ENCODE data around the gene ANKRD34B. TPM values are rescaled to one million over a fixed set of nuclear protein-coding genes. Genes with fewer than 3 reads are reported as not detected.
A peak's percentile ranks its signal among the peaks of the same experiment; 100 is the strongest.

ANKRD34B gene
- total RNA-seq (not detected), polyA plus RNA-seq (not detected)

- no peaks in the 10 kb centered on the region for H3K36me3 ChIP-seq (ENCODE audit: insufficient read depth)
- no peak for DNase-seq (ENCODE audit: extremely low spot score)
- WGBS = 2% methylated on average over 73 of the region's 73 CpGs
- H3K4me1 ChIP-seq (ENCODE audit: insufficient read depth) = no peaks in the 10 kb centered on the region
- H3K27ac ChIP-seq (ENCODE audit: low read depth) = no peak within 1 kb of the TSS
- H3K4me3 ChIP-seq (ENCODE audit: low read depth, low read length) = peak within 1 kb of the TSS; percentile 37
Measured at GRCh38 chr5:80569961-80570786, at the start of gene ANKRD34B. Gene ANKRD34B, minus strand, starts transcription at chr5:80570280. Its CDS starts 10,261 bp downstream, at chr5:80560019.

DNA sequence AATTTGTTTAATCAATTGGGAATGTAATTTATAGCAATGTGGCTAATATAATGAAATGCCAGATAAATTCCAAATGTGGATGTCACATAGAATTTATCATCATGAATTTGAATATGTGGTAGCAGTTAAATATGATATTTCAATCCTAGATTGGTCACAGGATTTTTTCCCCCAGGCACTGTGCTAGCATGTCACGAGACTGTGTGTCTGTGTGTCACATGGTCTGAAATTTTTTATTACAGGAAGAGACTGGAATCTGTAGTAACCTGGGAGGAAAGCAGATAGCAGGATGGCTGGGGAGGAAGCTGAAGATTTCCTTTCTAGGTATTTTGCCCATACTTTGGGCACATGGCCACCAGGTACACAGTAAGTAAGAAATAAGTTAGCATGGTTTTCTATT, 49.0 kb upstream of the ANKRD34B start:
- WGBS = 81% methylated on average over 1 of the region's 1 CpG
- Histone ChIP-seq H3K36me3 (ENCODE audit: insufficient read depth) (no peaks in the 10 kb centered on the region), H3K4me3 (ENCODE audit: low read depth, low read length) (no peak overlapping the region), H3K4me1 (ENCODE audit: insufficient read depth) (no peaks in the 10 kb centered on the region), H3K27ac (ENCODE audit: low read depth) (no peak overlapping the region)
- no peak for DNase-seq (ENCODE audit: extremely low spot score)

DNA sequence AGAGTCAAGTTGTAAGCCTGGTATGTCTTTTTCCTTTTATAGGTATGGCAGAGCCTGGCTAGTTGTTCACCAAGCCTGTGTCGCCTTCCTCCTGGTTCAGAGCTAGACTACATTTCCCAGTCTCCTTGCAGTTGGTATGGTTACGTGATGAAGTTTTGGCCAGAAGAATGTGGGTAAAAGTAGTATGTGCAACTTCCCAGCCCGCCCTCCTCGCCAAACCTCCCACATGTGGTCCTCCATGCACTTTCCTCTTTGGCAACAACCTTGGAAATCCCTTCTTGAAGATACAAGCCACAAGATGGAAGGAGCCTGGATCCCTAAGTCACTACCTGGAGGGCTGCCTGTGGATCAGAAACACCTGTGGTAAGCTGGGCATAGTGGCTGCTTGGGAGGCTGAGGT, 48.4 kb upstream of the ANKRD34B start:
- no peak overlapping the region for H3K4me3 ChIP-seq (ENCODE audit: low read depth, low read length)
- no peaks in the 10 kb centered on the region for H3K4me1 ChIP-seq (ENCODE audit: insufficient read depth)
- H3K27ac ChIP-seq (ENCODE audit: low read depth) = no peak overlapping the region
- DNase-seq (ENCODE audit: extremely low spot score) = no peak
- WGBS = 95% methylated on average over 4 of the region's 4 CpGs
- no peaks in the 10 kb centered on the region for H3K36me3 ChIP-seq (ENCODE audit: insufficient read depth)

GRCh38 chr5:80615266-80615914, 45.3 kb upstream of the ANKRD34B start:
- H3K4me3 ChIP-seq (ENCODE audit: low read depth, low read length) = no peak overlapping the region
- no peaks in the 10 kb centered on the region for H3K36me3 ChIP-seq (ENCODE audit: insufficient read depth)
- 78% methylated on average over 17 of the region's 17 CpGs for WGBS
- no peaks in the 10 kb centered on the region for H3K4me1 ChIP-seq (ENCODE audit: insufficient read depth)
- no peak overlapping the region for H3K27ac ChIP-seq (ENCODE audit: low read depth)
- DNase-seq (ENCODE audit: extremely low spot score) = no peak

DNA sequence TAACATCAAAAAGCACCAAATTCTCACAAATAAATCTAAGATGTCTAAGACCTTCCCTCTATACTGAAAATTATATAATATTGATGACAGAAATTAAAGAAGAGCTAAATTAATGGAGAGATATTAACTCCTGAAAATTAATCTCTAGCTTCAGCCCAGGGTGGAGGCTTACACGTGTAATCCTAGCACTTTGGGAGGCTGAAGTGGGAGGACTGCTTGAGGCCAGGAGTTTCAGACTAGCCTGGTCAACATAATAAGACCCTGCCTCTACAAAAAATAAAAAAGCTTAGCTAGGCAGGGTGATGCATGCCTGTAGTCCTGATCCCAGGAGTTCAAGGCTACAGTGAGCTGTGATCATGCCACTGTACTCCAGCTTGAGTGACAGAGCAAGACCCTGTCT, 39.6 kb upstream of the ANKRD34B start:
- no peaks in the 10 kb centered on the region for H3K4me1 ChIP-seq (ENCODE audit: insufficient read depth)
- no peak overlapping the region for H3K27ac ChIP-seq (ENCODE audit: low read depth)
- 77% methylated on average over 1 of the region's 1 CpG for WGBS
- no peaks in the 10 kb centered on the region for H3K36me3 ChIP-seq (ENCODE audit: insufficient read depth)
- H3K4me3 ChIP-seq (ENCODE audit: low read depth, low read length) = no peak overlapping the region
- DNase-seq (ENCODE audit: extremely low spot score) = no peak

GRCh38 chr5:80608731-80609130, 38.7 kb upstream of the ANKRD34B start:
- H3K4me3 ChIP-seq (ENCODE audit: low read depth, low read length) = no peak overlapping the region
- no peaks in the 10 kb centered on the region for H3K4me1 ChIP-seq (ENCODE audit: insufficient read depth)
- no peak for DNase-seq (ENCODE audit: extremely low spot score)
- H3K27ac ChIP-seq (ENCODE audit: low read depth) = no peak overlapping the region
- WGBS = 98% methylated on average over 1 of the region's 1 CpG
- H3K36me3 ChIP-seq (ENCODE audit: insufficient read depth) = no peaks in the 10 kb centered on the region

- DNase-seq (ENCODE audit: extremely low spot score) = no peak
- H3K27ac ChIP-seq (ENCODE audit: low read depth) = no peak overlapping the region
- H3K4me1 ChIP-seq (ENCODE audit: insufficient read depth) = no peaks in the 10 kb centered on the region
- H3K36me3 ChIP-seq (ENCODE audit: insufficient read depth) = no peaks in the 10 kb centered on the region
- H3K4me3 ChIP-seq (ENCODE audit: low read depth, low read length) = no peak overlapping the region
Measured at GRCh38 chr5:80607832-80608231, 37.8 kb upstream of the ANKRD34B start.

DNA sequence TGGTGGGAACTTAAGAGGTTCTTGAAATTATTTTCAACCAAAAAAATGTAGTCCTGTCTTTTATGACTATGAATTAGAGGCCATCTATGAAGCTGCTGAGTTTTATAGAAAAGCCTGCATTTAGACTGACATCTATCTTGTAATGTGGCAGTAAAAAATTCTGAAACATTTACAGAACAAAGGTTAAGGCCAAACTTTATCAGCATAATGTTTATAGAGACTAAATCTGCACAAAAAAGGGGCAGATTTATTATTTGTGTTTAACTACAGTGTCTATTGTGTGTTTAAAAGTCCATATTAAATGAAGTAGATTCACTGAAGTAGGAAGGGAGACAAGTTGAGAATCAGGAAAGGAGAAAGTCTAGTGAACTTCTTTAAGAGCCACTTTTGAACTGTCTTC, 37.3 kb upstream of the ANKRD34B start:
- no peaks in the 10 kb centered on the region for H3K4me1 ChIP-seq (ENCODE audit: insufficient read depth)
- no peak for DNase-seq (ENCODE audit: extremely low spot score)
- H3K36me3 ChIP-seq (ENCODE audit: insufficient read depth) = no peaks in the 10 kb centered on the region
- no peak overlapping the region for H3K27ac ChIP-seq (ENCODE audit: low read depth)
- no peak overlapping the region for H3K4me3 ChIP-seq (ENCODE audit: low read depth, low read length)

DNA sequence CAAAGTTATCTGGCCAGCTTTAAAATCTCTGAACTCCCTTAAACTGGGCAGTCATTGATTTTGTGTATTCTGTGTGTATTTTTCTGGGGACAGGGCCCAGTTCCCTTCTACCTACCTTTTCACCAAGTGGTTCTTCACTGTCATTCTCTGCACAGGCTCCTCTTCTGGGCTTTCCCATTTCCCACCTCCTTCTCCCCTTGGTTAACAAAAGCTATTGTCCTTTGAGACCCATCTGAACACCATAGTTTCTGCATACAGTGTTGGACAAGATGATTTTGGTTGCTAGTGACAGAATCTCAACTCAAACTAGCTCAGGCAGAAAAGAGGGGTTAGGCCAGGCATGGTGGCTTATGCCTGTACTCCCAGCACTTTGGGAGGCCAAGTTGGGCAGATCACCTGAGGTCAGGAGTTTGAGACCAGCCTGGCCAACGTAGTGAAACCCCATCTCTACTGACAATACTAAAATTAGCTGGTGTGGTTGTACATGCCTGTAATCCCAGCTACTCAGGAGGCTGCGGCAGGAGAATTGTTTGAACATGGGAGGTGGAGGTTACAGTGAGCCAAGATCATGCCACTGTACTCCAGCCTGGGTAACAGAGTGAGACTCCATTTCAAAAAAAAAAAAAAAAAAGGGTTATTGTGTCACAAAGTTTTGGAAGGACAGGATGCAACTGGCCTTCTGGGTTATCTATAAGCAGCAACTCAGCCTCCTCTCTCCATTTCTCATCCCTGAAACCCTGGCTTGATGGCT, 31.0 kb upstream of the ANKRD34B start:
- Histone ChIP-seq H3K36me3 (ENCODE audit: insufficient read depth) (no peaks in the 10 kb centered on the region), H3K4me1 (ENCODE audit: insufficient read depth) (no peaks in the 10 kb centered on the region), H3K27ac (ENCODE audit: low read depth) (no peak overlapping the region), H3K4me3 (ENCODE audit: low read depth, low read length) (no peak overlapping the region)
- DNase-seq (ENCODE audit: extremely low spot score) = no peak
- 91% methylated on average over 2 of the region's 2 CpGs for WGBS

GRCh38 chr5:80597500-80597899, 27.4 kb upstream of the ANKRD34B start:
- H3K36me3 ChIP-seq (ENCODE audit: insufficient read depth) = no peaks in the 10 kb centered on the region
- no peak for DNase-seq (ENCODE audit: extremely low spot score)
- no peak overlapping the region for H3K4me3 ChIP-seq (ENCODE audit: low read depth, low read length)
- H3K27ac ChIP-seq (ENCODE audit: low read depth) = no peak overlapping the region
- WGBS = 61% methylated on average over 7 of the region's 7 CpGs
- H3K4me1 ChIP-seq (ENCODE audit: insufficient read depth) = no peaks in the 10 kb centered on the region

GRCh38 chr5:80594810-80595209, 24.7 kb upstream of the ANKRD34B start:
- H3K4me1 ChIP-seq (ENCODE audit: insufficient read depth) = no peaks in the 10 kb centered on the region
- 76% methylated on average over 2 of the region's 2 CpGs for WGBS
- no peak for DNase-seq (ENCODE audit: extremely low spot score)
- H3K4me3 ChIP-seq (ENCODE audit: low read depth, low read length) = no peak overlapping the region
- no peaks in the 10 kb centered on the region for H3K36me3 ChIP-seq (ENCODE audit: insufficient read depth)
- H3K27ac ChIP-seq (ENCODE audit: low read depth) = no peak overlapping the region

DNA sequence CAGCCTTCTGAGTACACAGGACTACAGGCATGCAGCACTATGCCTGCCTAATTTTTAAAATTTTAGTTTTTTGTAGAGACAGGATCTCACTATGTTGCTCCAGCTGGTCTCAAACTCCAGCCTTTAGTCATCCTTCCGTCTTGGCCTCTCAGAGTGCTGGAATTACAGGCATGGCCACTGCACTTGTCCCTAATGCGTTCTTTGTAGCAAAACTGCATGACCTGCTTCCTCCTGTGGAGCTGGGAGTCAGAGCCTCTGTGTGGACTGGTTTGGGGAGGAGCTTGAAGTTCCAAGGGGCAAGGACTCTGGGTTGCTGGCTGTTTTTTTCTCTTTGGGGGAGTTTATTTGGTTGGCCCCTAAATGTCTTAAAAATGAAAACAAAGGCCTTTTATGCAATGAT, 22.7 kb upstream of the ANKRD34B start:
- WGBS = 77% methylated on average over 2 of the region's 2 CpGs
- H3K27ac ChIP-seq (ENCODE audit: low read depth) = no peak overlapping the region
- DNase-seq (ENCODE audit: extremely low spot score) = no peak
- H3K4me1 ChIP-seq (ENCODE audit: insufficient read depth) = no peaks in the 10 kb centered on the region
- H3K4me3 ChIP-seq (ENCODE audit: low read depth, low read length) = no peak overlapping the region
- H3K36me3 ChIP-seq (ENCODE audit: insufficient read depth) = no peaks in the 10 kb centered on the region

DNA sequence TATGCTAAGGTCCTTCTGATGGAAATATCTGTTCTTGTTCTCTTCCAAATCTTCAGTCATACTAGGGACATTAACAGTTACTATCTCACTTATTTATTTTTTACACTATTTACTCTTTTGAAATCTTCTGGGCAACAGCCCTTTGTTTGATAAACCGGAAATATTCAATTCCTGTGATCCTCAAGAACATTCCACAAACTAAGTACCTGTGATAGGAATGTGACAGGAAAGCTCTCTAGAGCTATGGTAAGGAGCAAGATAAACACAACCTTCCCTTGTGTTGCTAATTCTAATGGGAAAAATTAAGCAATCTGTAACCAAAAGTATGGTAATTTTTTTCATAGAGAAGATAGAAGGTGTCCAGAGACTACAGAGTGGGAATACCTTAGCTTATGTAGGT, 22.0 kb upstream of the ANKRD34B start:
- H3K4me3 ChIP-seq (ENCODE audit: low read depth, low read length) = no peak overlapping the region
- no peak for DNase-seq (ENCODE audit: extremely low spot score)
- 40% methylated on average over 1 of the region's 1 CpG for WGBS

GRCh38 chr5:80591352-80591751, 21.3 kb upstream of the ANKRD34B start:
- 95% methylated on average over 3 of the region's 3 CpGs for WGBS
- no peak overlapping the region for H3K4me3 ChIP-seq (ENCODE audit: low read depth, low read length)
- H3K4me1 ChIP-seq (ENCODE audit: insufficient read depth) = no peaks in the 10 kb centered on the region
- H3K36me3 ChIP-seq (ENCODE audit: insufficient read depth) = no peaks in the 10 kb centered on the region
- H3K27ac ChIP-seq (ENCODE audit: low read depth) = no peak overlapping the region
- DNase-seq (ENCODE audit: extremely low spot score) = no peak

More for the DNA sequence above, 22.0 kb upstream of the ANKRD34B start:
- H3K27ac ChIP-seq (ENCODE audit: low read depth) = no peak overlapping the region
- H3K4me1 ChIP-seq (ENCODE audit: insufficient read depth) = no peaks in the 10 kb centered on the region
- no peaks in the 10 kb centered on the region for H3K36me3 ChIP-seq (ENCODE audit: insufficient read depth)

Data from urinary bladder (tissue), 4 donors.